COLO668 (cell line): ENCODE data around the gene QRSL1.
"Not testable (repeated sequence)": the region's sequence is repeated elsewhere in the genome, so short reads cannot be mapped to it uniquely, and the experiment has no call there.

ENCODE experiments used
- DNase-seq: peaks from one replicate; lab custom pipeline; 2025; ENCODE audit not compliant: unreplicated experiment; lab: John Stamatoyannopoulos, UW

Gene QRSL1

DNA sequence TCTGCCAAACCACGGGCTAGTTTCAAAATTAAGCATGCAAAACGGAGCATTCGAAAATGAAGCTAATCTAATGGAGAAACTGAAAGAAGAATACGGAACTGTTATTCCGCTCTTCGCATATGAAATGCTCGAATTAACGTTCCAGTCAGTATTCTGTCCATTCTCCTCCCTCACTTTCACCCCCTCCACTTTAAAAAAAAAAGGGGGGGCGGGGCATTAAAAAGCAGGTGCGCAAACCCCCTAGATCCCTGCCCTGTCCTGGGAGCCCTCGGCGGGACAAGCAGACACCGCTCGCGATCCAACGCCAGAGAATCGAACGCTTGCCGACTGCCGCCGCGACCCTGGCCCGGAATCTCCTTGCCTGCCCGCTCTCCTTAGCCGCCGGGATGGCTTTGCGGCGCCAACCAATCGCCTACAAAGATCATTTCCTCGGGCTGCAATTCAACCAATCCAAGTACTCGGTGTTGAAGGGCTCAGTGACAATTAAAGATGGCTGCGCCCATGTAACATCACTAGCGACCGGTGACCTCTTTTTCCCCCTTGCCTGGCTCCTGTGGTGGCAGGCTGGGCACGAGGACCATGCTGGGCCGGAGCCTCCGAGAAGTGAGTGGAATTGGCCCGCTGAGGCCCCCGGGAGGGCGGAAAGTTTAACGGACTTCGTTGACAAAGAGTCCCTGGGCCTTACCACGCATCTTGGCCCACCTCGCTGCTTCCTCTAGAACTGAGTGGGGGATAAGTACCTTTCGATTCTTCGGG is at the start of gene QRSL1, which contains the start of gene RTN4IP1:
Gene QRSL1 (plus strand): TSS at position 476 of the 756 bp plus-strand sequence. CDS start 104 bp downstream, at position 580.
Gene RTN4IP1 (minus strand): TSS at position 396 of the 756 bp plus-strand sequence. CDS start 477 bp downstream, outside the sequence.
- peak; percentile 76 for DNase-seq

DNA sequence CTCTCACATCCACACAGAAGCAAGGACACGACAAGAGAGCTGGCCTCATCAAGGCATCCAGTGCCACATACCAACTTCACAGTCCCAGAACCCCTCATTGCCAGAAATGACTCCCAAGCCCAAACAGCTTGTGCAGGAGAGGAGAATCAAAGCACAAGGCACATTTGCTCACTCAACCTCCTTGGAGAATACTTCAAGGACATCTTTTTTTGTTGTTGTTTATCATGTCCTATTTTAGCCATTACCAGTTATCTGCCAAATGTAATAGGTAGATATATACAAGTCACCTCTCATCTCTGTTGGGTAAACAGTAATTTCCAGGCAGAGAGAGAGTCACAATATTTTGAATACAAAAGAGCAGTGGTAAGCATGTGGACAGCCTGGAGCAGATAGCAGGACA is 47.9 kb upstream of the QRSL1 start:
- DNase-seq: no peak

GRCh38 chr6:106586815-106587415 is 42.5 kb upstream of the QRSL1 start:
- DNase-seq: no peak

DNA sequence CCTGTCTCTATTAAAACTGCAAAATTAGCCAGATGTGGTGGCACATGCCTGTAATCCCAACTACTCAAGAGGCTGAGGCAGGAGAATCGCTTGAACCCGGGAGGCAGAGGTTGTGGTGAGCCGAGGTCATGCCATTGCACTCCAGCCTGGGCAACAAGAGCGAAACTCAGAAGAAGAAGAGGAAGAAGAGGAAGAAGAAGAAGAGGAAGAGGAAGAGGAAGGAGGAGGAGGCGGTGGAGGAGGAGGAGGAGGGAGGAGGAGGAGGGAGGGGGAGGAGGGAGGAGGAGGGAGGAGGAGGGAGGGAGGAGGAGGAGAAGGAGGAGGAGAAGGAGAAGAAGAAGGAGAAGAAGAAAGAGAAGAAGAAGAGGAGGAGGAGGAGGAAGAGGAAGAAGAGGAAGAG is 40.4 kb upstream of the QRSL1 start:
- not testable (repeated sequence) for DNase-seq

GRCh38 chr6:106591111-106591825 is 38.1 kb upstream of the QRSL1 start:
- DNase-seq: no peak

DNA sequence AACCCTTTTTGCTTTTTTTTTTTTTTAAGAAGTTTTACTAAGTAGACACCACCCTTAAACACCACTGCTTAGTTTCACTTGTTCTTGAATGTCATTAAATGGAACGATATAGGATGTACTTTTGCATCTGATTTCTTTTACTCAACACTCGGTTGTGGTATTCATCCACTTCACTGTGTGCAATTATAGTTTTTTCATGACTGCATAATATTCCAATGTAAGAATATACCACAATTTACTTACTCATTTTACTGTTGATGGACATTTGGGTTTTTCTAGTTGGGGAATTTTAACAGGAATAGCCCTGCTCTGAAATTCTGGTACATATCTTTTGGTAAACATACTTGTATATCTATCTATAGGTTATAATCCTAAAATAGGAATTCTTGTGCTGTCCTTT is 29.9 kb upstream of the QRSL1 start:
- DNase-seq: no peak

- no peak for DNase-seq
Observed at GRCh38 chr6:106600329-106600728, 29.0 kb upstream of the QRSL1 start.

- peak; percentile 17 for DNase-seq
Observed at GRCh38 chr6:106608080-106608668, 21.2 kb upstream of the QRSL1 start.

- peak; percentile 31 for DNase-seq
Observed at GRCh38 chr6:106609699-106610098, 19.7 kb upstream of the QRSL1 start.

DNA sequence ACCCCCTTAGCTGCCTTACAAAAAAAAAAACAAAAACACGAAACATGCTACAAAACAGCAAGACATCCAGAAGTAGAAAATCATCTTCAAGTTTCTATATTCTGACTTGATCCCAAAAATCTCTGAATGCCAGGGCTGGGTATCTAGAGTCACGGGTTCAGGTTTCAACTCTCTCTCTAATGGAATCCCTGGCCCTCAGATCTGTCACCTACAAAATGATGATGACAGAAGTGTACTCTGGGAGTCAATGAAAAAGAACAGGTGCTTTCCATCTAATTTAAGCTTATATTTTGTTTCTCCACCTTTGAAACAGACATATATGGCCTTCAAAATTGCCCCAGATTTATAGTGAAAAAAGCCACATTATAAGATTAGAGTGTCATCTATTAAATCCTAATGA is 18.3 kb upstream of the QRSL1 start:
- DNase-seq: no peak

DNA sequence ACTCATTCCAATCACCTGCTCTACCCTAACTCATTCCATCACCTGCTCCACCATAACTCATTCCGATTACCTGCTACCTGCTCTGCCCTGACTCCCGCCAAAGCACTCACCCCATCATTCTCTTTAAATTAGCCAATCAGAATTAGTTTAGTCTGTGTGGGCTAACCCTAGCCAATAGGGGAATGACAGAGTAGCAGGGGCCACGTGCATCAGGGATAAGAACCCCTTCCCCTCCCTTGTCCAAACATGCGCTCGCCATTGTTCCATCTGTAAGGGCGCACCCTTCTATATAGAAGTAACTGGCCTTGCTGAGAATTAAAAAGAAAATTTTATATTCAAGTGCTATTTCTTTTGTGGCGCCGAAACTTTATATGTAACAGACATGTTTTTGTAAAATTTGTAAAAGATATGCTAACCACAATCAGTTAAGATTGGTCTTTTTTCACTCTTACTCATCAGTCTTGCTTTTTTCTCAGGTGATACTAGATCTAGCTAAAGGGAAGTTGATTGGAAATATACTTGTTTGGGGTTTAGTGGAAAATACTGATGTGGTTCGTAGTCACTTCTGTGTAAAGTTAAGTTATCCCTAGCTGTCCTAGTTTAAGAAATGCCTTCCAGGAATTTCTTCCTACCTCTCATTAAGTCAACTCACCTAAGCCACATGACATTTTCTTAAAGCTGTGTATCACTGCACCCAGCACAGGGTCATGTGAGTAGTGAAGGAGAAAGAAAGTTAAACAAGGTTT is 16.5 kb upstream of the QRSL1 start:
- no peak for DNase-seq

- DNase-seq: no peak
Observed at GRCh38 chr6:106613590-106613989, 15.8 kb upstream of the QRSL1 start.

GRCh38 chr6:106614166-106614565 is 15.2 kb upstream of the QRSL1 start:
- DNase-seq: no peak

- DNase-seq: no peak
Observed at GRCh38 chr6:106614592-106615257, 14.7 kb upstream of the QRSL1 start.

DNA sequence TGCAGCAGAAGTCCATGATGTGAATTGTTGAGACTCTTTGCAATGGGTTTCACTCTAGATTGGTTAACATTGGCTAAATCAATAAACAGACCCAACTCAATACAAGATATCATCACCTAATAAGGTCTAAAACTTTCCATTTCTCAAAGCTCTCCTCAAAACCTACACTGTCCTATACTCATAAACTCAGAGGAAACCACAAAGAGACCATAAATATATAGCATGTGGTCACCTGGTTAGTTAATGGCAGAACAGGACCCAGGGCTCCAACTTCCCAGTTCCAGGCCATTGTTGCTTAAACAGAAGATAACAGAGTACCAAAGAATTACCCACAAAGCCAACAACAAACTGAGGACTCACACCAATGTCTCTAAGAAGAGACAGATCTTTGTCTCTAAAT is 12.1 kb upstream of the QRSL1 start:
- DNase-seq: no peak

- DNase-seq: no peak
Observed at GRCh38 chr6:106617857-106618256, 11.5 kb upstream of the QRSL1 start.

DNA sequence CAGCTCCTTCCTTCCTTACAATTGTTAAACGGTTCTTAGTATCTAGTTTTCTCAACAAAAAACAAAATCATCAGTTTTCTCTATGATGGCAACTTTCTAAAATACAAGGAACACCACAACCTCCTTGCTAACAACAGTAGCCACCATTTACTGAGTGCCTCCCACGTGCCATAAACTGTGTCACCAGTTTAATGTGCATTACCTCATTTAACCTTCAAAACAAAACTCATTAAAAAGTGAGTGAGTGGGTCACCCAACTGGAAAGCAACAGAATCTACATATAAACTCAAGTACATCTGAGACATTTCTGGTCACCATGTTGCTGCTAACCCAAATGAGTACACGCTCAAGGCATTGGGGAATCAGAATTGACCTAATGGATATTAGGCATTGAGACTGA is 11.1 kb upstream of the QRSL1 start:
- no peak for DNase-seq

DNA sequence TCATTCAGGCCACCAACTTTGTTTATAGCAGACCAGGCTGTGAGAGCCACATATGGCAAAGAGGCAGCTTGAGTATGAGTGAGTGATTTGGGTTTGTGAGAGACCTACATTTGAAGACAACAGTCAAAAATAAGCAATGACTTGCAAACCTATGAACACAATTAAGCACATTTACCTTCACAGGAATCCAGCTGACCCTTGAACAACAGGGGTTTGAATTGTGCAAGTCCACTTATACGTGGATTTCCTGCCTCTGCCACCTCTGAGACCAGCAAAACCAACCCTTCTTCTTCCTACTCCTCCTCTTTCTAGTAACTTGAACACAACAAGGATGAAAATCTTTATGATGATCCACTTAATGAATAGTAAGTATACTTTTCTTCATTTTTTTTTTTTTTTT is 10.2 kb upstream of the QRSL1 start:
- no peak for DNase-seq

- DNase-seq: no peak
Observed at GRCh38 chr6:106620931-106621672, 8.3 kb upstream of the QRSL1 start.

DNA sequence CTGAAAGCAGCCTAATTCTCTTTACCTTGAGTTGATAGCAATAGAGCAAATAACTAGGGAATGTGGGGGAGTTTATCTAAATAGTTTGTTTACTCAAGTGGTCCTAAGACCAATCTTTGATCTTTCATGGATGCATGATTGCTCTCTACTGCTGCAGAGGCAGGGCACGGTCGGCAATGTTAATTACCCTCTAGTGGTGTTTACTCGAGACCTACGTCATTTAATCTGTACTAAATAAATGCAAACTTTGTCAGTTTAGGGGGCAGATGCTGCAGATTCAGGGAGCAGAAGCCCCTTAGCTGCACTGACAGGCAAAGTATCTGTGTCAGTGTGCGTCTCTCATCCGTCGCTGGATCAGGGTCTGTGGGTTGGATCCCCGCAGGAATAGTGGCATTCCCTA is 7.0 kb upstream of the QRSL1 start:
- no peak for DNase-seq
